SK-N-SH (cell line): ENCODE measurements around the gene TGFB1I1. TPM values are rescaled to one million over a fixed set of nuclear protein-coding genes. Genes with fewer than 3 reads are reported as not detected.
A peak's percentile ranks its signal among the peaks of the same experiment; 100 is the strongest.

ENCODE experiments used
- CTCF ChIA-PET: fragments of 300-600, 350-600 bp; formaldehyde crosslinking; extraction: SDS; loops from one replicate; lab custom pipeline; 2021; lab: Yijun Ruan, JAX
- POLR2A ChIA-PET: fragments of 350-600 bp; sonication (Branson Sonifier 250); formaldehyde crosslinking; extraction: SDS; loops from one replicate; lab custom pipeline; 2020; ENCODE audit warnings: antibody characterized with exemption, inconsistent platforms; lab: Yijun Ruan, JAX
- DNase-seq: peaks from one replicate; pipeline ENCODE4 v3.0.0; 2012
- H2AFZ ChIP-seq: fragments of 200-600 bp; sonication (generic); 2 replicates; pipeline ENCODE4 v1.8.1; 2016; ENCODE audit warnings: antibody characterized with exemption, mild to moderate bottlenecking, low read depth
- H3F3A ChIP-seq: fragments of 200-600 bp; sonication (generic); replicated peaks from 2 replicates; pipeline ENCODE3; 2016; ENCODE audit warnings: antibody characterized with exemption, mild to moderate bottlenecking; ENCODE audit not compliant: insufficient read depth
- H3K27ac ChIP-seq, 2 experiments: fragments of 200-500 bp in 1 of 2; fragments of 200-600 bp in 1 of 2; sonication (Bioruptor generic) in 1 of 2; sonication (generic), shearing (Covaris generic) in 1 of 2; 2 replicates each; pipeline versions ENCODE4 v1.5.1 to v1.6.1; 2014 to 2016; ENCODE audit warnings: low read depth in 2 of 2, inconsistent platforms in 1 of 2, low read length in 1 of 2, mild to moderate bottlenecking in 1 of 2, mixed read lengths in 1 of 2
- H3K27me3 ChIP-seq: fragments of 200-600 bp; sonication (generic), shearing (Covaris generic); 2 replicates; pipeline ENCODE4 v1.6.1; 2016; ENCODE audit warnings: mixed run types; ENCODE audit not compliant: insufficient read depth
- H3K36me3 ChIP-seq, 2 experiments: fragments of 200-500 bp in 1 of 2; fragments of 200-600 bp in 1 of 2; sonication (Bioruptor generic) in 1 of 2; sonication (generic) in 1 of 2; replicated peaks in 1 of 2; 2 replicates each; pipeline versions ENCODE3 to v1.5.1; 2014 to 2016; ENCODE audit warnings: low read length in 1 of 2, mild to moderate bottlenecking in 1 of 2; ENCODE audit not compliant: insufficient read depth in 2 of 2, control insufficient read depth in 1 of 2
- H3K4me1 ChIP-seq, 2 experiments: fragments of 200-500 bp in 1 of 2; fragments of 200-600 bp in 1 of 2; sonication (Bioruptor generic) in 1 of 2; sonication (generic), shearing (Covaris generic) in 1 of 2; 2 replicates each; pipeline versions ENCODE4 v1.5.1 to v1.6.1; 2014 to 2016; ENCODE audit warnings: low read depth in 1 of 2, low read length in 1 of 2, mixed run types in 1 of 2; ENCODE audit not compliant: insufficient read depth in 2 of 2, control insufficient read depth in 1 of 2
- H3K4me2 ChIP-seq: fragments of 200-600 bp; sonication (generic), shearing (Covaris generic); 2 replicates; pipeline ENCODE4 v1.6.1; 2017; ENCODE audit warnings: mixed run types
- H3K4me3 ChIP-seq, 2 experiments: fragments of 200-500 bp in 1 of 2; fragments of 200-600 bp in 1 of 2; sonication (Bioruptor generic) in 1 of 2; sonication (generic), shearing (Covaris generic) in 1 of 2; 2 replicates each; pipeline versions ENCODE4 v1.5.1 to v1.8.1; 2014 to 2016; ENCODE audit warnings: low read depth in 2 of 2, inconsistent platforms in 1 of 2, low read length in 1 of 2, mild to moderate bottlenecking in 1 of 2, mixed read lengths in 1 of 2, moderate library complexity in 1 of 2
- H3K79me2 ChIP-seq: fragments of 200-600 bp; sonication (generic); 2 replicates; pipeline ENCODE4 v1.8.1; 2017; ENCODE audit warnings: mild to moderate bottlenecking; ENCODE audit not compliant: insufficient read depth
- H3K9ac ChIP-seq: fragments of 200-600 bp; sonication (generic); 2 replicates; pipeline ENCODE4 v1.6.1; 2017; ENCODE audit warnings: mixed run types
- H3K9me2 ChIP-seq: fragments of 200-600 bp; sonication (generic); 2 replicates; pipeline ENCODE4 v1.6.1; 2017; ENCODE audit warnings: mixed run types
- H3K9me3 ChIP-seq: fragments of 200-600 bp; sonication (generic); 2 replicates; pipeline ENCODE4 v1.6.1; 2017; ENCODE audit warnings: mixed run types, mild to moderate bottlenecking, moderate library complexity
- H4K20me1 ChIP-seq: fragments of 200-600 bp; sonication (generic); 2 replicates; pipeline ENCODE4 v1.6.1; 2017; ENCODE audit warnings: mild to moderate bottlenecking, mixed run types; ENCODE audit not compliant: insufficient read depth
- CHD2 ChIP-seq: fragments of 150-350 bp; IDR thresholded peaks from 2 replicates; pipeline ENCODE4 v1.6.1; 2018; ENCODE audit warnings: low read length; ENCODE audit not compliant: partially characterized antibody
- CTCF ChIP-seq: fragments of 200-600 bp; sonication (generic); IDR thresholded peaks from 2 replicates; pipeline ENCODE4 v1.6.1; 2017; ENCODE audit warnings: antibody characterized with exemption, mild to moderate bottlenecking, moderate library complexity
- EZH2phosphoT487 ChIP-seq: fragments of 200-600 bp; sonication (generic); IDR thresholded peaks from 2 replicates; pipeline ENCODE4 v1.6.1; 2017; ENCODE audit warnings: low read depth, mixed run types, mild to moderate bottlenecking, antibody characterized with exemption, moderate library complexity, borderline replicate concordance
- FOXJ3 ChIP-seq: sonication (generic); formaldehyde crosslinking; IDR thresholded peaks from 2 replicates; pipeline ENCODE4 v1.5.1; 2020; ENCODE audit warnings: mild to moderate bottlenecking, missing genetic modification reagents
- GABPA ChIP-seq: IDR thresholded peaks from 2 replicates; pipeline ENCODE4 v1.4.0; 2012; ENCODE audit warnings: low read depth, mild to moderate bottlenecking
- GATA2 ChIP-seq: sonication (generic); formaldehyde crosslinking; IDR thresholded peaks from 2 replicates; pipeline ENCODE4 v1.5.0; 2020; ENCODE audit warnings: mild to moderate bottlenecking, missing genetic modification reagents
- NRF1 ChIP-seq: IDR thresholded peaks from 2 replicates; pipeline ENCODE4 v1.6.1; 2012; ENCODE audit warnings: low read depth, mild to moderate bottlenecking, low read length
- REST ChIP-seq: IDR thresholded peaks from 2 replicates; pipeline ENCODE4 v1.6.1; 2012; ENCODE audit warnings: mild to moderate bottlenecking, low read depth, low read length, moderate library complexity
- USF1 ChIP-seq: IDR thresholded peaks from 2 replicates; pipeline ENCODE4 v1.4.0; 2012; ENCODE audit warnings: low read depth, borderline replicate concordance
- WGBS: methylation state at CpG from one replicate; pipeline ENCODE4 v1.1.6; 2017; ENCODE audit warnings: low lambda C conversion rate; 5-methylcytosine and 5-hydroxymethylcytosine counted together
- polyA plus RNA-seq, 3 experiments: library from polyadenylated mRNA; depleted of rRNA; stranded (reverse); fragments of >200 nt; gene quantifications; 2 replicates each; pipeline ENCODE4 v1.2.3, GENCODE V29; 2012

The TGFB1I1 gene
- polyA plus RNA-seq, 1 of the 3 experiments (the other 2 are of a cell fraction), result 29.7 TPM

GRCh38 chr16:31504159-31504558, 32.2 kb downstream of the TGFB1I1 start:
- Histone ChIP-seq H2AFZ (no peak overlapping the region), H3K4me1 (peaks cover 0 to 13% of the 10 kb centered on the region in 2 experiments; a peak in 2 of 4 replicates), H3K36me3 (peaks cover 20 to 24% of the 10 kb centered on the region in 2 experiments), H3K4me3 (no peak overlapping the region), H3K27ac (no peak overlapping the region), H3K9me2 (no peaks in the 10 kb centered on the region), H3K79me2 (peaks cover 39% of the 10 kb centered on the region), H4K20me1 (no peaks in the 10 kb centered on the region; the same call in 1 of the 2 replicates), H3K27me3 (no peaks in the 10 kb centered on the region), H3K4me2 (no peak overlapping the region), H3K9ac (no peak overlapping the region), H3F3A (no peaks in the 10 kb centered on the region), H3K9me3 (no peaks in the 10 kb centered on the region)
- WGBS, result 94% methylated on average over 8 of the region's 8 CpGs
- no peak for TF ChIP-seq GABPA
- no peak for TF ChIP-seq NRF1
- TF ChIP-seq REST, result no peak
- no peak for TF ChIP-seq FOXJ3 (CRISPR knock-in tag)
- TF ChIP-seq EZH2phosphoT487, result no peak
- no peak for TF ChIP-seq CTCF
- TF ChIP-seq GATA2 (CRISPR knock-in tag), result no peak
- no peak for TF ChIP-seq CHD2
- POLR2A ChIA-PET, result no interaction called here
- no peak for DNase-seq
- CTCF ChIA-PET, result no interaction called here

GRCh38 chr16:31505483-31505882, 33.5 kb downstream of the TGFB1I1 start:
- Histone ChIP-seq H4K20me1 (no peaks in the 10 kb centered on the region), H3K79me2 (peaks cover 46% of the 10 kb centered on the region), H3K9me2 (no peaks in the 10 kb centered on the region), H3K36me3 (peaks cover 11 to 16% of the 10 kb centered on the region in 2 experiments), H3K4me1 (peaks cover 0 to 18% of the 10 kb centered on the region in 2 experiments; a peak in 2 of 4 replicates), H2AFZ (no peak overlapping the region), H3K9ac (no peak overlapping the region), H3K9me3 (no peaks in the 10 kb centered on the region), H3F3A (no peaks in the 10 kb centered on the region), H3K27me3 (no peaks in the 10 kb centered on the region), H3K4me2 (0 out of 2 replicates have a peak overlapping the region, but pooled peaks have one; percentile 87), H3K4me3 (no peak overlapping the region), H3K27ac (no peak overlapping the region)
- POLR2A ChIA-PET, result no interaction called here
- TF ChIP-seq CTCF, result no peak
- TF ChIP-seq EZH2phosphoT487, result no peak
- TF ChIP-seq USF1, result no peak
- WGBS, result 72% methylated on average over 4 of the region's 4 CpGs
- no peak for DNase-seq
- CTCF ChIA-PET, result no interaction called here
